WTC11 (cell line): Measurements from ENCODE around the gene ERC1. TPM values are rescaled to one million over a fixed set of nuclear protein-coding genes. Genes with fewer than 3 reads are reported as not detected.

Source experiments
- ATAC-seq: fragments of 200-7000 bp; cut with Tn5 transposase; 2 replicates; pipeline ENCODE4 v1.10.0; 2021; ENCODE audit warnings: mild to moderate bottlenecking, moderate library complexity
- CTCF ChIA-PET: fragments of 300-600 bp; sonication (Branson Sonifier 250); formaldehyde crosslinking; loops from one replicate; lab custom pipeline; 2021; ENCODE audit warnings: antibody characterized with exemption; lab: Charles Lee
- POLR2A ChIA-PET: fragments of 350-600 bp; sonication (Branson Sonifier 250); formaldehyde crosslinking; loops from one replicate; lab custom pipeline; 2021; ENCODE audit warnings: antibody characterized with exemption; lab: Charles Lee
- DNase-seq: peaks from one replicate; pipeline ENCODE4 v3.0.0; 2021; ENCODE audit warnings: low spot score
- H3K27ac Mint-ChIP-seq: 2 replicates; pipeline ENCODE4 v1.8.0; 2021; ENCODE audit warnings: mixed read lengths
- H3K27me3 Mint-ChIP-seq: 2 replicates; pipeline ENCODE4 v1.8.0; 2021; ENCODE audit warnings: low read depth, mild to moderate bottlenecking, moderate library complexity, mixed read lengths
- H3K36me3 Mint-ChIP-seq: 2 replicates; pipeline ENCODE4 v1.8.0; 2021; ENCODE audit warnings: mixed read lengths
- H3K4me1 Mint-ChIP-seq: 2 replicates; pipeline ENCODE4 v1.8.0; 2022; ENCODE audit warnings: mixed read lengths
- H3K4me3 Mint-ChIP-seq: 2 replicates; pipeline ENCODE4 v1.8.0; 2021; ENCODE audit warnings: mild to moderate bottlenecking, moderate library complexity, mixed read lengths
- H3K9me3 Mint-ChIP-seq: 2 replicates; pipeline ENCODE4 v1.8.0; 2021; ENCODE audit warnings: mixed read lengths
- ARID4B ChIP-seq: sonication (generic); formaldehyde crosslinking; IDR thresholded peaks from 2 replicates; pipeline ENCODE4 v1.8.0; 2023; ENCODE audit warnings: missing genetic modification reagents, mild to moderate bottlenecking, borderline replicate concordance
- ATF3 ChIP-seq: sonication (generic); formaldehyde crosslinking; conservative IDR thresholded peaks from 2 replicates; pipeline ENCODE4 v1.8.1; 2022; ENCODE audit warnings: mild to moderate bottlenecking, missing genetic modification reagents
- ATF6 ChIP-seq: sonication (generic); formaldehyde crosslinking; IDR thresholded peaks from 2 replicates; pipeline ENCODE4 v1.8.1; 2023; ENCODE audit warnings: mild to moderate bottlenecking, missing genetic modification reagents
- CTCF ChIP-seq: fragments of 200-600 bp; IDR thresholded peaks from 2 replicates; pipeline ENCODE4 v1.8.0; 2022; ENCODE audit warnings: antibody characterized with exemption
- E2F5 ChIP-seq: sonication (generic); formaldehyde crosslinking; IDR thresholded peaks from 2 replicates; pipeline ENCODE4 v1.8.1; 2022; ENCODE audit warnings: mild to moderate bottlenecking, moderate library complexity, missing genetic modification reagents
- ERG ChIP-seq: fragments of 250-450 bp; sonication (Bioruptor Pico); IDR thresholded peaks from 2 replicates; pipeline ENCODE4 v1.8.0; 2021; ENCODE audit warnings: mild to moderate bottlenecking
- FOXP4 ChIP-seq: sonication (generic); formaldehyde crosslinking; IDR thresholded peaks from 2 replicates; pipeline ENCODE4 v1.8.0; 2022; ENCODE audit warnings: mild to moderate bottlenecking, missing genetic modification reagents
- GTF2I ChIP-seq: fragments of 250-450 bp; sonication (Bioruptor Pico); conservative IDR thresholded peaks from 2 replicates; pipeline ENCODE4 v1.4.0; 2021; ENCODE audit warnings: mild to moderate bottlenecking
- HMGA2 ChIP-seq: fragments of 250-450 bp; sonication (Bioruptor Pico); IDR thresholded peaks from 2 replicates; pipeline ENCODE4 v1.4.0; 2021; ENCODE audit warnings: mild to moderate bottlenecking, moderate library complexity
- JUN ChIP-seq: sonication (generic); formaldehyde crosslinking; IDR thresholded peaks from 2 replicates; pipeline ENCODE4 v1.8.0; 2023; ENCODE audit warnings: mild to moderate bottlenecking, missing genetic modification reagents
- MXD4 ChIP-seq: fragments of 250-450 bp; sonication (Bioruptor Pico); IDR thresholded peaks from 2 replicates; pipeline ENCODE4 v1.8.0; 2021; ENCODE audit warnings: mild to moderate bottlenecking, moderate library complexity, borderline replicate concordance
- PREB ChIP-seq: sonication (generic); formaldehyde crosslinking; IDR thresholded peaks from 2 replicates; pipeline ENCODE4 v1.8.1; 2022; ENCODE audit warnings: mild to moderate bottlenecking, missing genetic modification reagents, moderate library complexity, borderline replicate concordance
- PRRX2 ChIP-seq: fragments of 250-450 bp; sonication (Bioruptor Pico); IDR thresholded peaks from 2 replicates; pipeline ENCODE4 v1.8.0; 2021; ENCODE audit warnings: mild to moderate bottlenecking
- ZMAT4 ChIP-seq: fragments of 250-450 bp; sonication (Bioruptor Pico); IDR thresholded peaks from 2 replicates; pipeline ENCODE4 v1.9.0; 2021; ENCODE audit warnings: mild to moderate bottlenecking
- ZNF138 ChIP-seq: sonication (generic); formaldehyde crosslinking; conservative IDR thresholded peaks from 2 replicates; pipeline ENCODE4 v1.8.1; 2022; ENCODE audit warnings: mild to moderate bottlenecking, moderate library complexity, missing genetic modification reagents
- ZNF219 ChIP-seq: sonication (generic); formaldehyde crosslinking; IDR thresholded peaks from 2 replicates; pipeline ENCODE4 v1.8.0; 2023; ENCODE audit warnings: missing genetic modification reagents, mild to moderate bottlenecking, borderline replicate concordance
- ZNF532 ChIP-seq: fragments of 250-450 bp; sonication (Bioruptor Pico); IDR thresholded peaks from 2 replicates; pipeline ENCODE4 v1.9.0; 2021; ENCODE audit warnings: mild to moderate bottlenecking, borderline replicate concordance
- total RNA-seq: library from RNA; stranded (reverse); gene quantifications from 3 replicates; pipeline ENCODE4 v1.2.3, GENCODE V29; 2021

The ERC1 gene
- total RNA-seq, 1 experiment from 2014 or later, result 47.5 TPM

- TF ChIP-seq ATF6 (CRISPR knock-in tag) (no peak), ARID4B (CRISPR knock-in tag) (no peak), JUN (CRISPR knock-in tag) (no peak), MXD4 (no peak)
These were observed 315.8 kb downstream of the ERC1 start (continued) for GRCh38 chr12:1306817-1307216.

- POLR2A ChIA-PET, result no interaction called here
- no peaks in the 10 kb centered on the region for H3K9me3 Mint-ChIP-seq
- peaks cover 2% of the 10 kb centered on the region; the same call in 1 of the 2 replicates for H3K36me3 Mint-ChIP-seq
- DNase-seq (no peak), ATAC-seq (no peak)
- H3K27ac Mint-ChIP-seq, result no peak overlapping the region
- no peak overlapping the region for H3K4me3 Mint-ChIP-seq
- no peaks in the 10 kb centered on the region for H3K27me3 Mint-ChIP-seq
- CTCF ChIA-PET, result interaction anchor here (1.2 kb wide), 1 partner anchor 190 kb away, joined by 3 read pairs; no protein-coding TSS in a partner anchor
- H3K4me1 Mint-ChIP-seq, result peaks cover 2% of the 10 kb centered on the region; the same call in 1 of the 2 replicates
- no peak for TF ChIP-seq E2F5 (CRISPR knock-in tag)
- TF ChIP-seq ZNF138 (CRISPR knock-in tag), result no peak
- TF ChIP-seq ATF3, result no peak
- TF ChIP-seq ZNF219, result no peak
- no peak for TF ChIP-seq FOXP4 (CRISPR knock-in tag)
- TF ChIP-seq GTF2I (CRISPR knock-in tag), result no peak
- no peak for TF ChIP-seq ERG
- TF ChIP-seq PREB (CRISPR knock-in tag), result no peak
- TF ChIP-seq PRRX2, result no peak
- no peak for TF ChIP-seq HMGA2
- TF ChIP-seq ZNF532 (CRISPR knock-in tag), result no peak
- no peak for TF ChIP-seq CTCF
- no peak for TF ChIP-seq ZMAT4
These were observed 316.8 kb downstream of the ERC1 start for GRCh38 chr12:1307796-1308195.
